Activated CD4-positive, alpha-beta T cell treated with anti-CD3 and anti-CD28 coated beads for 1 hour (primary cell): ENCODE measurements around the gene MAST1.
A peak's percentile ranks its signal among the peaks of the same experiment; 100 is the strongest.
"Not testable (repeated sequence)": the region's sequence is repeated elsewhere in the genome, so short reads cannot be mapped to it uniquely, and the experiment has no call there.

Experiments used
- DNase-seq: peaks from one replicate; pipeline ENCODE4 v3.0.0-alpha.2; 2020

MAST1 gene

DNA sequence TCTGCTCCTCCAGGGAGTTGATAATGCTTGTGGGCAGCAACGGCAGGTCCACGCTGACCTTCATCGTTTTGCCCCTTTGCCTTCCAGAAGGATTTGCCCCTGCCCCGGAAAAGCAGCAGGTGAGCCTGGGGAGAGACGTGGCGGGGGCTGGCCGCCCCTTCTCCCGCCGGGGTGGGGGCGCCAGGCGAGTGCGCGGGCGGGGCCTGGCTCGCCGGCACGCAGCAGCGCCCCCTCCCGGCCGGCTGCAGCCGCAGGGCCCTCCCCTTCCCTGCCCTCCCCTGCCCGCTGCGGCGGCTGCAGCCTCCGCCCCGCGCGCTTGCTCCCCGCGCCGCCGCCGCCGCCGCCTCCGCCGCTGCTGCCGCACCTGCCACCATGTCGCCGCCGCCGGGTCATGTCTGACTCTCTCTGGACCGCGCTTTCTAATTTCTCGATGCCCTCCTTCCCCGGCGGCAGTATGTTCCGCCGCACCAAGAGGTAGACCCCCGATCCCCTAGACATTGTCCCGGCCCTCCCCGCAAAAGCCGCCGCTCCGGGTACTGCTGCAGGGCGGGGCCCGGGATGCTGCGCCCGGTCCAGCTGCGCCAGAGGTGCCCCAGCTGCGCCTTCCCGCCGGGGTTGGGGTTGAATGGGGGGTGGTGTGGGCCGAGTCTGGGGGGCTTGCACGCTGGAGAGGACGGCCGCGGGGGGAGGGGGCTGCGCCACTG is at the start of gene MAST1:
MAST1 (plus strand) TSS at position 334 of the 704 bp plus-strand sequence; CDS start at position 392, 58 bp downstream.
- DNase-seq, result no peak

DNA sequence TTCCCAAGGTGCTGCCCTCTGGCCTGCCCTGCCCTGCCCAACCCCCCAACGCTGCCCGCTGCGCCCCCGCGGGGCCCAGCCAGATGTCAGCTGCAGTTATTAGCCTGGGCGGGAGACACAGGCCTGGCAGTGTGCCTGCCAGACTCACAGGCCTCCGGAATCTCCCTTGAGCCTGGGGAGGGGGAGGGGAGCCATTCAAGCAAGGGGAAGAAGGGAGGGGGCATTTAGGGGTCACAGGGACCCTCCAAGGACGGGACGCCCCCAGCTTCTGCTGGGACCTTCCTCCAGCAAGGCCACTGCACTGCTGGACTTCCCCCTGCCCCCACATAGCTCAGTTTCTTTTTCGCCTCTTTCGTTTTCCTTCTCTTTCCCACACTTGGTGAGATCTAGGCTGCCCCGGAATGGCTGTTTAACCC is 49.6 kb upstream of the MAST1 start:
- DNase-seq, result no peak

DNA sequence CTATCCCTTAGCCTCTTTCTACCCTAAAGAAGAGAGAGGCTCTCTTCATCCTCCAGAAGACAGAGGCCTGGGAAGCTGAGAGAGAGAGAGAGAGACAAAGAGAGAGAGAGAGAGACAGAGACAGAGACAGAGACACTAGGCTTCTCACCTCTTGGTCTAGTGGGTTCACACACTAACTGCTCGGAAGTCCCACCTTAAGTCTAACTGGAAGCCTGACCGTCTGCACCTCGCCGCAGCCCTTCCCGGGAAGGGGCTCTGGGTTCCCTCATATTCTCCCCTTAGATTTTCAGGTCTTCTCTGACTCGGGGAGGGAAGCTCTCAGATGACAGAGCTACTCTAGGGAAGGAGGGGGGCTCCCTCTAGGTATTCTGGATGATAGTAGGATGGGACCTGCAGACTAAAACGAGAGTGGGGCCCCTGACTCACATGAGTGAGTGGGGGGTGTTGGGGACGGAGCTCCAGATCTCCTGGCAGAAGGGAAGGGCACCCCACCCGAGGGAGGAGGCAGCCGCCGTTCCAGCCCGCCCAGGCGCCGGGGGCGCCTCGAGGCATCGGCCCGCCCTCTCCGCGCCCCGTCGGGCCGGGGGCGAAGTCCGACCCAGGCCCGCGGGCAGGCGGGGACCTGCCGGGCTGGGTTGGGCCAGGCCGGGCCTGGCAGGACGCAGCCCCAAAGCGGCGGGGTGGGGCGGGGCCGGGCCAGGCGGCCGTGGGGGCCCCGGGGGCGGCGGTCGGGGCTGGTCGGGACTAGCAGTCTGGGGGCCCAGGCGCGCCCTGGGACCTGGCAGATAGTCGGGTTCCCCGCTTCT is 49.0 kb upstream of the MAST1 start:
- DNase-seq, result no peak

DNA sequence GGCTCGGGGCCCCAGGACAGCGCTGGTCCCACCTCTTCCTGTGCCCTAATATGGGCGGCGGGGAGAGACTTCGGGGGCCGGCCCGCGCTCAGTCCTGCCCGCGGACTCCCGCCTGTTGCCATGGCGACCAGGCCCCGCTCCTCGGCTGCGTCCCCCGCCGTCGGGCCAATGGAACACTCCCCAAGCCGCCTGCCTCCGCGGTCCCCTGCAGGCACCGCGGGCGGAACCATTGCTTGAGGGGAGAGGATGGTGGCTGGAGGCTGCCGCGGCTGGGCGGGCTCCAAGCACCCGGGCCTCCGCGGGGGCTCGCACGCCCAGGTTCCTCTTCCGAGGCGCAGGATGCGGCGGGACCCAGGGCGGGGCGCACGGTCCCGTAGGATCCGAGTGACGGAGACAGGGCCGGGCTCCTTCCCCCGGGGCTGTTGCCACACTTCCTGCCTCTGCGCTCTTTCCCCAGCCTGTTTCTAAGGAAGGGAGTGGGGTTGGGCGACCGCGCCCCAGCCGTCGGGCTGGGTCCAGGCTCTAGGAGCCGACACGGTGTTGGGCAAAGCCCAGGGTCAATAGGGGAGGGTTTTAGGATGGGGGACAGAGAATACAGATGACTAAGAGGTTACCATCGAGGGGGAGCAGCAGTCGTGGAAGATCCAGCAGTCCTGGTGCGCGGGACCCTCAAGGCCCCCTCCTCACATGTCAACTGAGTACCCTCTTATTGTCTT is 48.3 kb upstream of the MAST1 start:
- peak; percentile 82 for DNase-seq

DNA sequence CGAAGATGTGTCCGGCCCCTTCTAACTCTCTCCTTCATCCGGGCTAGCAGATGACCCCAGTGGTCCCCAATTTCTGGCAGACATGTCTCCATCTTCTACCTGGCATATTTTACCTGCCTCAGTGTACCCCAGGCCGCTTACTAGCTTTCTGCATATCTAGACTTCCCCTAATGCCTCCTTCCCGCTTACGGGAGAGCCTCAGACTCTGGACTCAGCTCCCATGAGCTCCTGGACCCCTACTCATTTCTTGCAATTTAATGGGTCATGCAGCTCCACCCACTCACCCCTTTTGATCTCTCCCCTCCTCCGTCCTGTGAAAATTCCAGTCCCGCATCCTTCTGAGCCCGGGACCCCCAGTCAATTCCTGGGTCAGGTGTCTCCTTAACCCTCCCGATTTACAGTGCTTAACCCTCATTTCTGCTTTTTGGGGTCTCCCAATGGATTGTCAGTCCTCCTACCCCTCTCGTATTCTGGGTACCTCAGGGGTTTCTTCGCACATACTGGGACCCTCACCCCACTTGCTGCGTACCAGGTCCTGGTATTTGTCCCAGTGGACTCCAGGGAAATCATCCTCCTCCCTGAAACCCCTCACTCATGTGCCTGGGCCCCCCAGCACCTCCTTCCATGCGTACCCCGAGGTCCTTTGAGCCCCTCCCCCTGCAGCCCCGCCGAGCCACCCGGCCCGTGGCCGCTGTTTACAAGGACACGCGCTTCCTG is 47.5 kb upstream of the MAST1 start:
- no peak for DNase-seq

DNA sequence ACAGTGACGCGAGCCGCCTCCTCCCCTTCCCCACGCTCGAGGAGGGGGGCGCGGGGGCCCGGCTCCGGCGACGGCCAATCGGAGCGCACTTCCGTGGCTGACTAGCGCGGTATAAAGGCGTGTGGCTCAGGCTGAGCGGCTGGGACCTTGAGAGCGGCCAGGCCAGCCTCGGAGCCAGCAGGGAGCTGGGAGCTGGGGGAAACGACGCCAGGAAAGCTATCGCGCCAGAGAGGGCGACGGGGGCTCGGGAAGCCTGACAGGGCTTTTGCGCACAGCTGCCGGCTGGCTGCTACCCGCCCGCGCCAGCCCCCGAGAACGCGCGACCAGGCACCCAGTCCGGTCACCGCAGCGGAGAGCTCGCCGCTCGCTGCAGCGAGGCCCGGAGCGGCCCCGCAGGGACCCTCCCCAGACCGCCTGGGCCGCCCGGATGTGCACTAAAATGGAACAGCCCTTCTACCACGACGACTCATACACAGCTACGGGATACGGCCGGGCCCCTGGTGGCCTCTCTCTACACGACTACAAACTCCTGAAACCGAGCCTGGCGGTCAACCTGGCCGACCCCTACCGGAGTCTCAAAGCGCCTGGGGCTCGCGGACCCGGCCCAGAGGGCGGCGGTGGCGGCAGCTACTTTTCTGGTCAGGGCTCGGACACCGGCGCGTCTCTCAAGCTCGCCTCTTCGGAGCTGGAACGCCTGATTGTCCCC is 46.8 kb upstream of the MAST1 start, which contains the start of gene JUNB:
JUNB (plus strand) TSS at position 142 of the 706 bp plus-strand sequence; CDS start at position 428, 286 bp downstream.
- peak; percentile 99 for DNase-seq

DNA sequence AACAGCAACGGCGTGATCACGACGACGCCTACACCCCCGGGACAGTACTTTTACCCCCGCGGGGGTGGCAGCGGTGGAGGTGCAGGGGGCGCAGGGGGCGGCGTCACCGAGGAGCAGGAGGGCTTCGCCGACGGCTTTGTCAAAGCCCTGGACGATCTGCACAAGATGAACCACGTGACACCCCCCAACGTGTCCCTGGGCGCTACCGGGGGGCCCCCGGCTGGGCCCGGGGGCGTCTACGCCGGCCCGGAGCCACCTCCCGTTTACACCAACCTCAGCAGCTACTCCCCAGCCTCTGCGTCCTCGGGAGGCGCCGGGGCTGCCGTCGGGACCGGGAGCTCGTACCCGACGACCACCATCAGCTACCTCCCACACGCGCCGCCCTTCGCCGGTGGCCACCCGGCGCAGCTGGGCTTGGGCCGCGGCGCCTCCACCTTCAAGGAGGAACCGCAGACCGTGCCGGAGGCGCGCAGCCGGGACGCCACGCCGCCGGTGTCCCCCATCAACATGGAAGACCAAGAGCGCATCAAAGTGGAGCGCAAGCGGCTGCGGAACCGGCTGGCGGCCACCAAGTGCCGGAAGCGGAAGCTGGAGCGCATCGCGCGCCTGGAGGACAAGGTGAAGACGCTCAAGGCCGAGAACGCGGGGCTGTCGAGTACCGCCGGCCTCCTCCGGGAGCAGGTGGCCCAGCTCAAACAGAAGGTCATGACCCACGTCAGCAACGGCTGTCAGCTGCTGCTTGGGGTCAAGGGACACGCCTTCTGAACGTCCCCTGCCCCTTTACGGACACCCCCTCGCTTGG is 46.1 kb upstream of the MAST1 start:
- peak; percentile 64 for DNase-seq

DNA sequence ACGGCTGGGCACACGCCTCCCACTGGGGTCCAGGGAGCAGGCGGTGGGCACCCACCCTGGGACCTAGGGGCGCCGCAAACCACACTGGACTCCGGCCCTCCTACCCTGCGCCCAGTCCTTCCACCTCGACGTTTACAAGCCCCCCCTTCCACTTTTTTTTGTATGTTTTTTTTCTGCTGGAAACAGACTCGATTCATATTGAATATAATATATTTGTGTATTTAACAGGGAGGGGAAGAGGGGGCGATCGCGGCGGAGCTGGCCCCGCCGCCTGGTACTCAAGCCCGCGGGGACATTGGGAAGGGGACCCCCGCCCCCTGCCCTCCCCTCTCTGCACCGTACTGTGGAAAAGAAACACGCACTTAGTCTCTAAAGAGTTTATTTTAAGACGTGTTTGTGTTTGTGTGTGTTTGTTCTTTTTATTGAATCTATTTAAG is 45.4 kb upstream of the MAST1 start:
- DNase-seq, result no peak

DNA sequence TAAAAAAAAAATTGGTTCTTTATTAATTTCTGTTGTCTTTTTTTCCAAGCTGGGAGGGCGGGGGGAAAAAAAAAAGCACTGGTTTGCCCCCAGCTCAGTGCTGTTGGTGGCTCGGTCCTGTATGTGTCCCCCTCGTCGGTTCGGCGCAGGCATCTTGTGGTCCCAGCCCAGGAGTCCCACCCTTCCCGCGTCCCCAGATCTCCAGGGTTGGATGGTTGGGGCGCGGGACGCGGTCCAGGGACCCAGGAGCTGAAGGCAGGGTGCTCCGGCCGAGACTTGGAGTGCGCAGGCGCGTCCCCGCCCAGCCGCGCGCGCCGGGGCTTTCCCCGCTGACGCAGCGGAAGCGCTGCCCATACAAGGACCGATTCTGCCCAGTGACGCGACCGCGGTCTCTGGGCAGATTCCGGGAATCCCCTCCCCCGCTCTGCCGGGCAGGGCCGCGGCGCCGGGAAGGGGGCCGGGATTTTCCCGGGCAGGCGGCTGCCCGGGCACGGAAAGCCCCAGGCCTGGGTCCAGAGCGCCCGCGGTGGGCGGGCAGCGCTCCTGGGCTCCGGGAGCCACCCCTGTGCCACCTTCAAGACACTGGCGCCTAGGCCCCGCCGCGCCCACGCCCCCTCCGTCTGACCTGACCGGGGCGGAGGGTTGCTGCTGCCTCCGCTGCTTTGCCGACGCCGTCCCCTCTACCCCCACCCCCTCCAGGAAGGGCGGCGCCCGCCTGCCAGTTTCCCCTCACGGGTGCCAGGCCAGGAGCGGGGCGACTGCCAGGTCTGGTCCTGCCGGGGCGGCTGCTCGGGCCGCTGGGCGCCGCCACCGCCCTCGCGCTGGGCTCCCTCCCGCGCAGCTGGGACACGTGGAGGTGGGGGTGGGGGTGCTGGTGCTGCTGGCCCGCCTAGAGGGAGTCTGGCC is 44.8 kb upstream of the MAST1 start:
- DNase-seq, result peak; percentile 94

DNA sequence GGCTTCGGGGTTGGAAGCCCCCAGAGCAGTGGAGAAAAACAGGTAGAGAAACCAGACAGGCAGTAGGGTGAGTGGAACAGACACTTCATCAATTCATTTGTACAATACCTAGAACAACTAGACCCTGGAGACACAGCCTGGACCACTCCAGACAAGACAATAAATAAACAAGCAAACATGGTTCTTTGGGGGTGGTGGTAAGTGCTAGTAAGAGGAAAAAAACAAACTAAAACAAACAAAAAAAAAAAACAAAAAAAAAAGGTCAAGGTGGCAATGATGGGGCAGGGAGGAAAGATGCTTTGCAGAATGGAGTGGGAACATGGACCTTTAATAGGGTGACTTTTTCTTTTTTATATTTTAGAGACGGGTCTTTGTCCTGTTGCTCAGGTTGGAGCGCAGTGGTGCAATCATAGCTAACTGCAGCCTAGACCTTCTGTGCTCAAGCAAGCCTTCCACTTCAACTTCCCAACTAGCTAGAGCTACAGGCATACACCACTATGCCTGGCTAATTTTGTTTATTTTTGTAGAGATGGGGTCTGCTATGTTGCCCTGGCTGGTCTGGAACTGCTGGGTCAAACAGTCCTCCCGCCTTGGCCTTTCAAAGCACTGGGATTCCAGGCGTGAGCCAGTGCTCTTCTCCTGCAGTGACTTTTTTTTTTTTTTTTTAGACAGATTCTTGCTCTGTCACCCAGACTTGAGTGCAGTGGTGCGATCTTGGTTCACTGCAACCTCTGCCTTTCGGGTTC is 43.9 kb upstream of the MAST1 start:
- DNase-seq, result no peak

DNA sequence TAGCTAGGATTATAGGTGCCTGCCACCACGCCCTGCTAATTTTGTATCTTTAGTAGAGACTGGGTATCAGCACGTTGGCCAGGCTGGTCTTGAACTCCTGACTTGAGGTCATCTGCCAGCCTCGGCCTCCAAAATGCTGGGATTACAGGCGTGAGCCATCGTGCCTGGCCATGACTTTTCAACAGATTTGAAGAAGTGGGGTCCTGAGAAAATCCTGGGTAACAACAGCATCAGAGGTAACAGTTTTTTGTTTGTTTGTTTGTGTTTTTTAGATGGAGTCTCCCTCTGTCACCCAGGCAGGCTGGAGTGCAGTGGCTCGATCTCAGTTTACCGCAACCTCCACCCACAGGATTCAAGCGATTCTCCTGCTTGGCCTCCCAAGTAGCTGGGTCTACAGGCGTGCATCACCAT is 43.3 kb upstream of the MAST1 start:
- no peak for DNase-seq

DNA sequence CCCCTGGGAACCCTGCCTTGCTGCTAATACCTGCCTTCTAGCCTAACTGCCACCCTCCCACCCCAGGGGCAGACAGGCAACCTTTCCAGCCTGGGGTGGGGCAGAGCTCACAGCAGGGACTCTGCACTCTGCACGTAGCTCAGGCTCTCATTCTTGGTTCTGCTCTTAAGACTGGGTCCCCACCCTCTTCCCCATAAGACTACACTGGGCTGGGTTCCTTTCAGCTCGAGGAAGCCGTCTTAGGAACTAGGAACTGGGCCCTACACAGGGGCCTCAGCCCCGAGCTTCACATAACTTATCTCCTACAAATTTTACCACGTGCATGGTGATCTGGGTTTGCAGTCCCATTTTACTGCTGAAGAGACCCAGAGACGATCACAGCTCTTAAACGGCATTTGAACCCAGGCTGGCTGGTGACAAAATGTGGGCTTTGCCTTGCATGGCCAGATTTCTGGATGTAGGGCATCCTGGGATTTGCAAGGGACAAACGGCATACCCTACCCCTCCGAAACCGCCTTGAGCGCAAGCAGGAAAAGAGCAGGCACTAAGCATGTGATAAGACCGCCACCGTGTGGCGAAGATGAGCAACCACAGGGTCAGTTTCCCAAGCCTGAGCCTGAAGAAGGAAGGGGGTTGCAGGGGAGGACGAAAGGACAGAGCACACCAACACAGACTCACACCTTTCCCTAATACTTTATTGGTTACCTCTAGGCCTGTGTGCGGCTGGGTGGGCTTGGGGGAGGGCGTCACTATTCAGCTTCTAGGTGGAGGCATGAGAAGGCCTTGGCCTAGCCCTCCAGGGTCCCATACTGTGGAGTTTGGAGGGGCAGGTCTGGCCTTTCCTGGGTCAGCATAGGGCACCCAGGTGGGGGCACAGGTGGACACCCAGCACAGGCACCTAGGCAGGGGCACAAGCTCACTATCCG is 41.9 kb upstream of the MAST1 start:
- DNase-seq, result peak; percentile 65

DNA sequence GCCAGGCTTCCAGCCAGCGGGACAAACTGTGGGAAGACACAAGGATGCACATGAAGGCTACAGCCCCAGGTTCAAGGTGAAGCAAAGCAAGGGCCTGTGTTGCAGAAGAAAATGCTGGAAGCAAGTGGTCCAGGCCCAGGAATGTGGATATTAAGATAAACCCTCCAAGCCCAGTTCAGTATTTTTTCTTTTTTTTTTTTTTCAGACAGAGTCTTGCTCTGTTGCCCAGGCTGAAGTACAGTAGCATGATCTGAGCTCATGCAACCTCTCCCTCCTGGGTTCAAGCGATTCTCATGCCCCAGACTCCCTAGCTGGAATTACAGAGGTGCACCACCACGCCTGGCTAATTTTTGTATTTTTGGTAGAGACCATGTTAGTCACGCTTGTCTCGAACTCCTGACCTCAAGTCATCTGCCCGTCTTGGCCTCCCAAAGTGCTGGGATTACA is 41.2 kb upstream of the MAST1 start:
- DNase-seq, result no peak

DNA sequence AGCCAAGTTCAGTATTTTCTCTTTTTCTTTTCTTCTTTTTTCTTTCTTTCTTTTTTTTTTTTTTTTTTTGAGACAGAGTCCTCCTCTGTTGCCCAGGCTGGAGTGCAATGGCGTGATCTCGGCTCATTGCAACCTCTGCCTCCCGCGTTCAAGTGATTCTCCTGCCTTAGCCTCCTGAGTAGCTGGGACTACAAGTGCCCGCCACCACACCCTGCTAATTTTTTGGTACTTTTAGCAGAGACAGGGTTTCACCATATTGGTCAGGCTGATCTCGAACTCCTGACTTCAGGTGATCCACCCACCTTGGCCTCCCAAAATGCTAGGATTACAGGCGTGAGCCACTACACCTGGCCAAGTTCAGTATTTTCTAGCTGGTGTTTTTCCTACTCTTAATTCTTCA is 40.7 kb upstream of the MAST1 start:
- DNase-seq, result not testable (repeated sequence)

DNA sequence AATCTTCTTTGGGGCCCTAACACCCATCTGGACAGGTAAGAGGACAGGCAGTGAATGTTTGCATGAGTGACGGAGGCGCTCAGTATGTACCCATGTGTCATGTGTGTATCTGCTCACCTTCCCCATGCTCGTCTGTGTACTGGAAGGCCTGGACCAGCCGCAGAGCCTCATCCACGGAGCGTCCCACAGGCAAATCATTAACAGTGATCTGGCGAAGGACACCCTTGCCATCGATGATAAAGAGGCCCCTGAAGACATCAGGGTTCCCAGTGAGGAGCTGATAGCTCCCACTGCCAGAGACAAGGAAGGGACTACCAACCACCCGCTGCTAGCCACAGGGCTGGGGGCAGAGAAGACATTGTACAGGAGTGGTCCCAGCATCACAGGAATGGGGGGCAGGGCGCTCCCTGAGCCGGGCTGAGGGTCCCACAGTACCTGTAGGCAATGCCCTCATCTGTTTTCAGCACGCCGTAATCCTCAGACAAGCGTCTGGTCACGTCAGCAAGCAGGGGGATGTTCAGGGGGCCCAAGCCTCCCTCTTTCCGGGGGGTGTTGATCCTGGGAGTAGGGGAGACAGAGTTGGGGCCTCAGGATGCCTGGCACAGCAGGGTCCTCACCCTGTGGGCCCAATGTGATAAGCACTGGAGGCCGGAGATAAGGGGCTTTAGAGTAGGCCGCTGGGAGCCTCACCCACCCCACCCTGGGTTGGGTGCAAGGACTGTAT is 38.4 kb upstream of the MAST1 start:
- no peak for DNase-seq

DNA sequence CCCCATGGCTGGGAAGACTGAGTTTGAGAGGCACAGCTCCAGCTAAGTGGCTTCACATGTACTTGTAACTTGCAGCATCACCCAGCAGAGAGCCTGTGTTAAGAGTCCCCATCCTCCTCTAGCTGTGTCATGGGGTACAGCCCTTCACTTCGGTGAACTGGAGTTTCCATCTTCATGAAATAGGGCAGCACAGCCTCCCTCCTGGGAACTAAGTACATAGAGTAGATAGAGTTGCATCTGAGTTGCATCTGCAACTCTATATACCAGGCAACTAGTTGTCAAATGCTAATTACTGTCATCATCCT is 37.9 kb upstream of the MAST1 start:
- no peak for DNase-seq

DNA sequence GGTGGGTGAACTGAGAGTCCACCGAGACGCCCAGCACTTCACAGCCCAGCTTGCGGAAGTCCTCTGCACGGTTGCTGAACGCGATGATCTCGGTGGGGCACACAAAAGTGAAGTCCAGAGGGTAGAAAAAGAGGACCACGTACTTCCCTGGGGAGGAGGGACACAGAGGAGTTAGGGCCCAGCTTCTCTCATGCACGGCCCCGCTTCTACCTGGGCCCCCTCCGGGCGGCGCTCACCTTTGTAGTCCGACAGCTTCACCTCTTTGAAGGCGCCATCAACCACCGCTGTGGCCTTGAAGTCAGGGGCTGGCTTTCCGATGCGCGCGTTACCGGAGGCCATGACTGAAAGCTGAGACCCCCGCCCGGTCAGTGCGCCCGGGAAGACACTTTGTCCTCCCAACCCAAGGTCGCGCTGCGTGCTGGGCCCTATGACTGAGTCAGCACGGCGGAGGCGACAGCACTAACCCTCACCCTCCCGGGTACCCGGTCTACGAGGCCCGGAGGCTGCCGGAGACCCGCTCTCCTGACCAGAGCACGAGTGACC is 37.3 kb upstream of the MAST1 start:
- no peak for DNase-seq
